ENCODE measurements around the gene IFI27L1. TPM values are rescaled to one million over a fixed set of nuclear protein-coding genes. Genes with fewer than 3 reads are reported as not detected.

IFI27L1 gene
- polyA plus RNA-seq, 1 donor from 2014 or later = 37.9 TPM

DNA sequence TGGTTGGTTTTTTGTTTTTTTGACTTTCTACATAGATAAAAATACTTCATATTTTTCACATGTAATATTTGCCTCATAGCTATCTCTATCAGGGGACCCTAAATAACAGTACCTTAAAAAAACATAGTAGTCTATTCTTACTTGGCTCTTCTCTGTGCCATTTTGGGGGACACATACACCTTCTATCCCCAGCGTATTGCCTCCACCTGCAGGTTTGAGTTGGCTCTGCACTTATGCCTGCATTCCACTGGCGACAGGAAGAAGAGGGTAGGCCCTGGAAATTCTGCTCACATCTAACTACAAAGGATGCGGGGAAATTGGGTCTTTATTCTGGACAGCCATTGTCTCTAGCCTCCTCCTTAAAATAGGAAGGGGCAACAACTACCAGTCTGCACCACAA lies 62.1 kb downstream of the IFI27L1 start:
- H3F3A ChIP-seq (ENCODE audit: insufficient read depth, low read length, poor library complexity, severe bottlenecking) = no peaks in the 10 kb centered on the region
- H3K9me3 ChIP-seq (ENCODE audit: low read length) = no peaks in the 10 kb centered on the region
- H3K27ac ChIP-seq (ENCODE audit: low read length) = no peak overlapping the region
- no peak overlapping the region for H3K4me3 ChIP-seq (ENCODE audit: low read length)
- H3K9ac ChIP-seq (ENCODE audit: low read length) = no peak overlapping the region
- no peaks in the 10 kb centered on the region for H3K36me3 ChIP-seq (ENCODE audit: insufficient read depth, low read length)
- H3K9me2 ChIP-seq (ENCODE audit: insufficient read depth, low read length) = no peaks in the 10 kb centered on the region
- H3K27me3 ChIP-seq (ENCODE audit: insufficient read depth, low read depth, low read length) = no peaks in the 10 kb centered on the region
- H4K20me1 ChIP-seq (ENCODE audit: insufficient read depth) = no peaks in the 10 kb centered on the region
- TF ChIP-seq POLR2AphosphoS5 (IDR thresholded peaks at IDR 0.05) (no peak), EZH2 (IDR thresholded peaks at IDR 0.05; ENCODE audit: borderline replicate concordance, insufficient read depth, low read length, poor library complexity, severe bottlenecking) (no peak), RAD21 (conservative IDR thresholded peaks at IDR 0.05) (no peak), MXI1 (conservative IDR thresholded peaks at IDR 0.05; ENCODE audit: poor library complexity, severe bottlenecking) (no peak), SMC3 (conservative IDR thresholded peaks at IDR 0.05; ENCODE audit: poor library complexity) (no peak), EP300 (conservative IDR thresholded peaks at IDR 0.05; ENCODE audit: poor library complexity, severe bottlenecking) (no peak), TAF1 (IDR thresholded peaks at IDR 0.05; ENCODE audit: low read depth) (no peak)
- TF ChIP-seq, protein P1, sequence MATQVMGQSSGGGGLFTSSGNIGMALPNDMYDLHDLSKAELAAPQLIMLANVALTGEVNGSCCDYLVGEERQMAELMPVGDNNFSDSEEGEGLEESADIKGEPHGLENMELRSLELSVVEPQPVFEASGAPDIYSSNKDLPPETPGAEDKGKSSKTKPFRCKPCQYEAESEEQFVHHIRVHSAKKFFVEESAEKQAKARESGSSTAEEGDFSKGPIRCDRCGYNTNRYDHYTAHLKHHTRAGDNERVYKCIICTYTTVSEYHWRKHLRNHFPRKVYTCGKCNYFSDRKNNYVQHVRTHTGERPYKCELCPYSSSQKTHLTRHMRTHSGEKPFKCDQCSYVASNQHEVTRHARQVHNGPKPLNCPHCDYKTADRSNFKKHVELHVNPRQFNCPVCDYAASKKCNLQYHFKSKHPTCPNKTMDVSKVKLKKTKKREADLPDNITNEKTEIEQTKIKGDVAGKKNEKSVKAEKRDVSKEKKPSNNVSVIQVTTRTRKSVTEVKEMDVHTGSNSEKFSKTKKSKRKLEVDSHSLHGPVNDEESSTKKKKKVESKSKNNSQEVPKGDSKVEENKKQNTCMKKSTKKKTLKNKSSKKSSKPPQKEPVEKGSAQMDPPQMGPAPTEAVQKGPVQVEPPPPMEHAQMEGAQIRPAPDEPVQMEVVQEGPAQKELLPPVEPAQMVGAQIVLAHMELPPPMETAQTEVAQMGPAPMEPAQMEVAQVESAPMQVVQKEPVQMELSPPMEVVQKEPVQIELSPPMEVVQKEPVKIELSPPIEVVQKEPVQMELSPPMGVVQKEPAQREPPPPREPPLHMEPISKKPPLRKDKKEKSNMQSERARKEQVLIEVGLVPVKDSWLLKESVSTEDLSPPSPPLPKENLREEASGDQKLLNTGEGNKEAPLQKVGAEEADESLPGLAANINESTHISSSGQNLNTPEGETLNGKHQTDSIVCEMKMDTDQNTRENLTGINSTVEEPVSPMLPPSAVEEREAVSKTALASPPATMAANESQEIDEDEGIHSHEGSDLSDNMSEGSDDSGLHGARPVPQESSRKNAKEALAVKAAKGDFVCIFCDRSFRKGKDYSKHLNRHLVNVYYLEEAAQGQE (IDR thresholded peaks at IDR 0.05; ENCODE audit: borderline replicate concordance) = no peak
- TF ChIP-seq, protein P2, sequence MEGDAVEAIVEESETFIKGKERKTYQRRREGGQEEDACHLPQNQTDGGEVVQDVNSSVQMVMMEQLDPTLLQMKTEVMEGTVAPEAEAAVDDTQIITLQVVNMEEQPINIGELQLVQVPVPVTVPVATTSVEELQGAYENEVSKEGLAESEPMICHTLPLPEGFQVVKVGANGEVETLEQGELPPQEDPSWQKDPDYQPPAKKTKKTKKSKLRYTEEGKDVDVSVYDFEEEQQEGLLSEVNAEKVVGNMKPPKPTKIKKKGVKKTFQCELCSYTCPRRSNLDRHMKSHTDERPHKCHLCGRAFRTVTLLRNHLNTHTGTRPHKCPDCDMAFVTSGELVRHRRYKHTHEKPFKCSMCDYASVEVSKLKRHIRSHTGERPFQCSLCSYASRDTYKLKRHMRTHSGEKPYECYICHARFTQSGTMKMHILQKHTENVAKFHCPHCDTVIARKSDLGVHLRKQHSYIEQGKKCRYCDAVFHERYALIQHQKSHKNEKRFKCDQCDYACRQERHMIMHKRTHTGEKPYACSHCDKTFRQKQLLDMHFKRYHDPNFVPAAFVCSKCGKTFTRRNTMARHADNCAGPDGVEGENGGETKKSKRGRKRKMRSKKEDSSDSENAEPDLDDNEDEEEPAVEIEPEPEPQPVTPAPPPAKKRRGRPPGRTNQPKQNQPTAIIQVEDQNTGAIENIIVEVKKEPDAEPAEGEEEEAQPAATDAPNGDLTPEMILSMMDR (IDR thresholded peaks at IDR 0.05; ENCODE audit: poor library complexity, severe bottlenecking) = no peak
- H2AFZ ChIP-seq (ENCODE audit: low read depth, low read length) = no peak overlapping the region
- H3K79me2 ChIP-seq (replicated peaks; ENCODE audit: insufficient read depth, low read length) = no peaks in the 10 kb centered on the region
- no peak overlapping the region for H3K4me2 ChIP-seq (ENCODE audit: low read length)

DNA sequence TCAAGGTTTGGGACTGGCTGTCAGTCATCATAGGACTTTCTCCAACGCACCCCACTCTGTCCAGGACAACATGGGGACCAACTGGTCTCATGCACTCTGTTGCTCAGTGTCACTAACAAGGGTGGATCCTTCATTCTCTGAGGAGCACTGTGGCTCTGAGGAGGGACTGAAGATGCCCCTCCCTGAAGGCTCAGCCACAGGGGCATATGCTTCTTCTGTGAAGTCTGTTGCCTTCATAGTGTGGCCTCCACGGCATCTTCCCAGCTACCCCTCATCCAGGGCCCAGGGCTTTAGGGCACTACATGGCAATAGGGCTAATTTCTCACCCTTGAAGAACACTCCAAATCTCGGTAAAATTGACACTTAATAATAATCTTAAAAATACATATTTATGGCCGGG lies 62.6 kb downstream of the IFI27L1 start:
- H3K27ac ChIP-seq (ENCODE audit: low read length) = no peak overlapping the region
- no peaks in the 10 kb centered on the region for H3K9me2 ChIP-seq (ENCODE audit: insufficient read depth, low read length)
- H4K20me1 ChIP-seq (ENCODE audit: insufficient read depth) = no peaks in the 10 kb centered on the region
- H3K4me2 ChIP-seq (ENCODE audit: low read length) = no peak overlapping the region
- H2AFZ ChIP-seq (ENCODE audit: low read depth, low read length) = no peak overlapping the region
- H3K27me3 ChIP-seq (ENCODE audit: insufficient read depth, low read depth, low read length) = no peaks in the 10 kb centered on the region
- H3K4me3 ChIP-seq (ENCODE audit: low read length) = no peak overlapping the region
- no peaks in the 10 kb centered on the region for H3F3A ChIP-seq (ENCODE audit: insufficient read depth, low read length, poor library complexity, severe bottlenecking)
- TF ChIP-seq, protein P1 (IDR thresholded peaks at IDR 0.05; ENCODE audit: borderline replicate concordance) = no peak
- no peak for TF ChIP-seq SMC3 (conservative IDR thresholded peaks at IDR 0.05; ENCODE audit: poor library complexity)
- TF ChIP-seq RAD21 (conservative IDR thresholded peaks at IDR 0.05) = no peak
- TF ChIP-seq, protein P2 (IDR thresholded peaks at IDR 0.05; ENCODE audit: poor library complexity, severe bottlenecking) = no peak
- no peak for TF ChIP-seq POLR2AphosphoS5 (IDR thresholded peaks at IDR 0.05)
- H3K79me2 ChIP-seq (replicated peaks; ENCODE audit: insufficient read depth, low read length) = no peaks in the 10 kb centered on the region
- H3K9ac ChIP-seq (ENCODE audit: low read length) = no peak overlapping the region
- H3K9me3 ChIP-seq (ENCODE audit: low read length) = no peaks in the 10 kb centered on the region
- no peaks in the 10 kb centered on the region for H3K36me3 ChIP-seq (ENCODE audit: insufficient read depth, low read length)

Measured in neural cell (in vitro differentiated cells).